ENCODE results near the gene DHRS9. TPM values are rescaled to one million over a fixed set of nuclear protein-coding genes. Genes with fewer than 3 reads are reported as not detected.
"Not testable (repeated sequence)": the region's sequence is repeated elsewhere in the genome, so short reads cannot be mapped to it uniquely, and the experiment has no call there.

DHRS9 gene
- total RNA-seq, 1 donor from 2014 or later = 1.2 TPM

- Mint-ChIP-seq H3K9me3 (no peaks in the 10 kb centered on the region), H3K36me3 (ENCODE audit: low read depth) (no peaks in the 10 kb centered on the region), H3K27ac (no peak overlapping the region), H3K4me3 (no peak overlapping the region), H3K4me1 (no peaks in the 10 kb centered on the region), H3K27me3 (no peaks in the 10 kb centered on the region)
- TF ChIP-seq CTCF (IDR thresholded peaks at IDR 0.05) = peak; percentile 52
- no peak for DNase-seq
- intact Hi-C loops (cut with micrococcal nuclease) = loop anchor here (1.0 to 5.0 kb wide), 3 partner anchors 22 to 785 kb away; no protein-coding TSS in a partner anchor
- ATAC-seq (ENCODE audit: low read depth) = peak; percentile 86
- CTCF ChIA-PET = interaction anchor here (0.7 to 3.1 kb wide), 16 partner anchors 9 to 185 kb away, joined by 3 to 45 read pairs (median 5); no protein-coding TSS in a partner anchor
- POLR2A ChIA-PET = interaction anchor here (0.6 kb wide), 1 partner anchor 94 kb away, joined by 7 read pairs; no protein-coding TSS in a partner anchor
These were observed 62.5 kb downstream of the DHRS9 start for GRCh38 chr2:169131587-169132512.

- ATAC-seq (ENCODE audit: low read depth); H3K36me3 Mint-ChIP-seq (ENCODE audit: low read depth); POLR2A ChIA-PET; CTCF ChIA-PET; DNase-seq; H3K4me1 Mint-ChIP-seq; H3K4me3 Mint-ChIP-seq; H3K27me3 Mint-ChIP-seq; H3K9me3 Mint-ChIP-seq; H3K27ac Mint-ChIP-seq: not testable (repeated sequence)
- intact Hi-C loops (cut with micrococcal nuclease) = loop anchor here (5.0 kb wide), 1 partner anchor 787 kb away; no protein-coding TSS in a partner anchor
These were observed 64.9 kb downstream of the DHRS9 start for GRCh38 chr2:169134272-169134671.

- POLR2A ChIA-PET; DNase-seq; H3K4me3 Mint-ChIP-seq; CTCF ChIA-PET; H3K27ac Mint-ChIP-seq; intact Hi-C loops (cut with micrococcal nuclease); H3K36me3 Mint-ChIP-seq (ENCODE audit: low read depth); H3K4me1 Mint-ChIP-seq; ATAC-seq (ENCODE audit: low read depth); H3K27me3 Mint-ChIP-seq; H3K9me3 Mint-ChIP-seq: not testable (repeated sequence)
These were observed 67.1 kb downstream of the DHRS9 start for GRCh38 chr2:169136428-169136827.

- DNase-seq (no peak), ATAC-seq (ENCODE audit: low read depth) (no peak)
- Mint-ChIP-seq H3K4me1 (no peaks in the 10 kb centered on the region), H3K27me3 (no peaks in the 10 kb centered on the region), H3K4me3 (no peak overlapping the region), H3K36me3 (ENCODE audit: low read depth) (no peaks in the 10 kb centered on the region), H3K27ac (no peak overlapping the region), H3K9me3 (no peaks in the 10 kb centered on the region)
- CTCF ChIA-PET = no interaction called here
- TF ChIP-seq CTCF (IDR thresholded peaks at IDR 0.05) = no peak
- POLR2A ChIA-PET = no interaction called here
- intact Hi-C loops (cut with micrococcal nuclease) = no loop called here
These were observed 67.6 kb downstream of the DHRS9 start for GRCh38 chr2:169136885-169137534.

GRCh38 chr2:169137924-169138323 lies 68.6 kb downstream of the DHRS9 start:
- no peaks in the 10 kb centered on the region for H3K27me3 Mint-ChIP-seq
- H3K36me3 Mint-ChIP-seq (ENCODE audit: low read depth) = no peaks in the 10 kb centered on the region
- H3K4me3 Mint-ChIP-seq = no peak overlapping the region
- CTCF ChIA-PET = interaction anchor here (3.4 kb wide), 1 partner anchor 28 kb away, joined by 20 read pairs; no protein-coding TSS in a partner anchor
- DNase-seq = no peak
- intact Hi-C loops (cut with micrococcal nuclease) = no loop called here
- POLR2A ChIA-PET = no interaction called here
- no peak for ATAC-seq (ENCODE audit: low read depth)
- H3K27ac Mint-ChIP-seq = no peak overlapping the region
- no peak for TF ChIP-seq CTCF (IDR thresholded peaks at IDR 0.05)
- no peaks in the 10 kb centered on the region for H3K9me3 Mint-ChIP-seq
- H3K4me1 Mint-ChIP-seq = peaks cover 1% of the 10 kb centered on the region

- Mint-ChIP-seq H3K36me3 (ENCODE audit: low read depth) (no peaks in the 10 kb centered on the region), H3K4me1 (peaks cover 3% of the 10 kb centered on the region), H3K9me3 (no peaks in the 10 kb centered on the region), H3K27me3 (no peaks in the 10 kb centered on the region), H3K4me3 (no peak overlapping the region), H3K27ac (no peak overlapping the region)
- ChIA-PET POLR2A (no interaction called here), CTCF (interaction anchor here (1.1 to 3.4 kb wide), 3 partner anchors 11 to 175 kb away, joined by 3 to 20 read pairs (median 5); no protein-coding TSS in a partner anchor)
- no peak for ATAC-seq (ENCODE audit: low read depth)
- no peak for DNase-seq
- intact Hi-C loops (cut with micrococcal nuclease) = no loop called here
- TF ChIP-seq CTCF (IDR thresholded peaks at IDR 0.05) = no peak
These were observed 69.8 kb downstream of the DHRS9 start for GRCh38 chr2:169139145-169139544.

Measured in activated B cell treated with CpG ODN at 0.5 μM for 24 hours (primary cell).